Breast epithelium (tissue), 4 donors: ENCODE measurements around the gene NBEAL2. TPM values are rescaled to one million over a fixed set of nuclear protein-coding genes. Genes with fewer than 3 reads are reported as not detected.

ENCODE experiments used
- DNase-seq, 2 donors: peaks; one replicate each; pipeline ENCODE4 v3.0.0-alpha.2; 2019; ENCODE audit warnings: low spot score in 2 of 2
- H3K27ac ChIP-seq, 2 donors: fragments of 200-600 bp; sonication (generic) in 1 of 2; one replicate each; pipeline ENCODE4 v1.5.1; 2016 to 2019; ENCODE audit warnings: mild to moderate bottlenecking in 1 of 2
- H3K27me3 ChIP-seq, 2 donors: fragments of 200-600 bp; sonication (generic) in 1 of 2; one replicate each; pipeline versions ENCODE4 v1.5.1 to v1.6.0; 2017 to 2019; ENCODE audit warnings: control low read depth in 1 of 2, mild to moderate bottlenecking in 1 of 2
- H3K36me3 ChIP-seq: fragments of 200-600 bp; one replicate; pipeline ENCODE4 v1.5.1; 2019
- H3K4me1 ChIP-seq, 2 donors: fragments of 200-600 bp; sonication (generic); one replicate each; pipeline ENCODE4 v1.5.1; 2016 to 2019; ENCODE audit warnings: control low read depth in 1 of 2
- H3K4me3 ChIP-seq, 3 donors: fragments of 200-600 bp; sonication (generic); 1 replicate in 2 of 3; 2 replicates in 1 of 3; pipeline ENCODE4 v1.5.1; 2016 to 2019; ENCODE audit warnings: mild to moderate bottlenecking in 3 of 3, moderate library complexity in 2 of 3
- H3K9me3 ChIP-seq, 2 donors: fragments of 200-600 bp; sonication (generic) in 1 of 2; one replicate each; pipeline ENCODE4 v1.5.1; 2016 to 2019; ENCODE audit warnings: control low read depth in 1 of 2
- POLR2A ChIP-seq: fragments of 450-650 bp; IDR thresholded peaks from one replicate; pipeline ENCODE4 v1.6.1; 2016; ENCODE audit warnings: antibody characterized with exemption, mild to moderate bottlenecking, moderate library complexity
- POLR2AphosphoS5 ChIP-seq, 3 donors: sonication (generic); formaldehyde crosslinking; IDR thresholded peaks; one replicate each; pipeline ENCODE4 v1.6.1; 2017; ENCODE audit warnings: antibody characterized with exemption in 3 of 3
- intact Hi-C: fragments of 100-400 bp; cut with DNase I; formaldehyde crosslinking; loops from one replicate; pipeline ENCODE4 v1.15.1; 2023; ENCODE audit warnings: low total_unique reads
- total RNA-seq, 3 donors: library from RNA; depleted of rRNA; stranded (reverse); fragments of >200 nt; gene quantifications; one replicate each; pipeline ENCODE4 v1.1.0, GENCODE V29; 2016
- TF ChIP-seq, protein P1 (sequence below), 3 donors: fragments of 450-650 bp; IDR thresholded peaks; one replicate each; pipeline ENCODE4 v1.5.1; 2016 to 2017; ENCODE audit warnings: antibody characterized with exemption in 3 of 3, mild to moderate bottlenecking in 3 of 3, moderate library complexity in 3 of 3

The NBEAL2 gene
- total RNA-seq, 3 donors from 2014 or later = 16.8 to 58.3 (median 54.4) TPM

DNA sequence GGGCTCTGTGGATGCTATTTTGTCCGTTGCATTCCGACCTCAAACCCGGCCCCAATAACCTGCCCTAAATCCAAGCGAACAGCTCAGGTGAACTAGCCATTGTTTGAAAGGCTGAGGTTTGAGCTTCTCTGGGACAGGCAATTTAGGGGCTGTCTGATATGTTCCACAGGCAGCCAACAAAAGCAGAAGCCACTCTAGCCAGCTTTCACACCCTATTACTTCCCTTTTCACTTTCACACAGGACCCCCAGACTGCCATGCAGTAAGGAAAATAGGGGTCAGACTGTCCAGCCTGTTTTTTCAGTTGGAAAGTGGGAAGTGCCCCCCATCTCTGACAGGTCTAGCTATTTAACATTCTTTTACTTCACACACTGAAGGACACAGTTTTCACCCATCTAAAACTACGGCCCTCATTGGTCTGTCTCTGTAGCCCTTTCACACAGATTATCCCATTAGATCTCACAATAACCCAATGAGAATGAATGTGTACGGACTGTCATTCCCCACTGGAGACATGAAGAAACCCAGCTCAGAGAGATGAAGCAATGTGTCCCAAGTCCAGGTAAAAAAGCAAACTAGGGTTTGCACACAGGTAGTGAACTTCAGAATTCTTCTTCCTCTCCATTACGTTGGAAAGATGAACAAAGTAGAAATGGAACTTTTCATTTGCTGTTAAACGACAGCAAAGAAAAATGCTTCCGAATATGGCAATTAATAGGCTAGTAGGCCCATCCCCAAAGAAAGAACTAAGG is 4.9 kb upstream of the NBEAL2 start:
- Histone ChIP-seq H3K4me3 (peak overlapping the region in 1 of 3 donors; percentile 67), H3K9me3 (no peaks in the 10 kb centered on the region), H3K4me1 (peaks cover 8 to 14% of the 10 kb centered on the region in 2 donors), H3K27ac (peak overlapping the region in 1 of 2 donors; percentile 22), H3K27me3 (no peaks in the 10 kb centered on the region), H3K36me3 (no peaks in the 10 kb centered on the region)
- TF ChIP-seq, protein P1, sequence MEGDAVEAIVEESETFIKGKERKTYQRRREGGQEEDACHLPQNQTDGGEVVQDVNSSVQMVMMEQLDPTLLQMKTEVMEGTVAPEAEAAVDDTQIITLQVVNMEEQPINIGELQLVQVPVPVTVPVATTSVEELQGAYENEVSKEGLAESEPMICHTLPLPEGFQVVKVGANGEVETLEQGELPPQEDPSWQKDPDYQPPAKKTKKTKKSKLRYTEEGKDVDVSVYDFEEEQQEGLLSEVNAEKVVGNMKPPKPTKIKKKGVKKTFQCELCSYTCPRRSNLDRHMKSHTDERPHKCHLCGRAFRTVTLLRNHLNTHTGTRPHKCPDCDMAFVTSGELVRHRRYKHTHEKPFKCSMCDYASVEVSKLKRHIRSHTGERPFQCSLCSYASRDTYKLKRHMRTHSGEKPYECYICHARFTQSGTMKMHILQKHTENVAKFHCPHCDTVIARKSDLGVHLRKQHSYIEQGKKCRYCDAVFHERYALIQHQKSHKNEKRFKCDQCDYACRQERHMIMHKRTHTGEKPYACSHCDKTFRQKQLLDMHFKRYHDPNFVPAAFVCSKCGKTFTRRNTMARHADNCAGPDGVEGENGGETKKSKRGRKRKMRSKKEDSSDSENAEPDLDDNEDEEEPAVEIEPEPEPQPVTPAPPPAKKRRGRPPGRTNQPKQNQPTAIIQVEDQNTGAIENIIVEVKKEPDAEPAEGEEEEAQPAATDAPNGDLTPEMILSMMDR (IDR thresholded peaks at IDR 0.05) = no peak
- TF ChIP-seq POLR2AphosphoS5 (IDR thresholded peaks at IDR 0.05) = no peak
- no peak for TF ChIP-seq POLR2A
- no peak for DNase-seq
- intact Hi-C loops = no loop called here

DNA sequence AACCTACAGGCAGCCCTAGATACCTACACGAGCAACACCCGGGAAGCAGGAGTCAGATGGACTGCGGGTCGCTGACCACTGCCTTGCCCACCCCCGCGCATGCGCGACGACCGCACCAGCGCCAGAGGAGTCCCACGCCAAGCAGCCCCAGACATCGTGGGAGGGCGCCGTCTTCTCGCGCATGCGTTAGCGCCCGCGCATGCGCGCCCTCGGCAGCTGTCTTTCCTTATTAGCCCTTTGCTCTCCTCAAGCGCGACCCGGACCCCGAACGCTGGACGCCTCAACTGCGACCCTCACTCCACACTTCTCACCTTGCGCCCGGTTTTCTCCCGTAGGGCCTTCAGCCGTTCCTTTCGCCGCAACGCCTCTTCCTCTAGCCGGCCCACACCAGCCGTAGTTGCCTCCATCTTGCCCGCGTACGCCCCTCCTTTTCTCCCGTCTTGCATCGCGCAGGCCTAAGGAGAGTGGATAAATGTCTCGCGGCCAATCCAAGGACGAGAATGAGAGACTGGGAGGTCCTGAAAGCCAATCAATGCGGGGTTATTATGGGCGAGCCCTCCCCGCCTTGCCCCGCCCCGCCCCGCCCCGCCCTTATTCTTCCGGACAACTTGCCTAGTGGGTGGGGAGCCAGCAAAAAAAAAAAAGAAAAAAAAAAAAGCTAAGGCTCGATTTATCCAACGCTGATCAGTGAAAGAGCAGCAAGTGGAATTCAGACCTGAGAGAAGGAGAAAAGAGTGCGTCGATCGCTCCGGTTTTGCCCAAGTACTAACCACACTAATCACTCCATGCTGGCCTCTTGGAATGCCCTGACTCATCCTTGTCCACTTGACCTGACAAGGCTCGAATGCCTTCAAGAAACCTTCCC is 2.9 kb upstream of the NBEAL2 start, which contains the start of gene CCDC12:
Gene CCDC12 (minus strand): TSS at position 420 of the 865 bp plus-strand sequence. CDS start 13 bp downstream, at position 407.
- intact Hi-C loops = no loop called here
- no peaks in the 10 kb centered on the region for H3K9me3 ChIP-seq
- H3K27ac ChIP-seq = peak within 1 kb of the TSS; percentile 95
- H3K4me3 ChIP-seq = peak within 1 kb of the TSS; percentile 67 to 78 (median 77)
- peak; percentile 94 to 98 (median 95) for TF ChIP-seq POLR2AphosphoS5 (IDR thresholded peaks at IDR 0.05)
- TF ChIP-seq, protein P1 (IDR thresholded peaks at IDR 0.05) = peak in 2 of 3 donors; percentile 9 to 45
- TF ChIP-seq POLR2A = peak; percentile 91
- no peaks in the 10 kb centered on the region for H3K27me3 ChIP-seq
- DNase-seq = peak; percentile 91 to 98
- H3K36me3 ChIP-seq = no peaks in the 10 kb centered on the region
- H3K4me1 ChIP-seq = peaks cover 1 to 10% of the 10 kb centered on the region in 2 donors

DNA sequence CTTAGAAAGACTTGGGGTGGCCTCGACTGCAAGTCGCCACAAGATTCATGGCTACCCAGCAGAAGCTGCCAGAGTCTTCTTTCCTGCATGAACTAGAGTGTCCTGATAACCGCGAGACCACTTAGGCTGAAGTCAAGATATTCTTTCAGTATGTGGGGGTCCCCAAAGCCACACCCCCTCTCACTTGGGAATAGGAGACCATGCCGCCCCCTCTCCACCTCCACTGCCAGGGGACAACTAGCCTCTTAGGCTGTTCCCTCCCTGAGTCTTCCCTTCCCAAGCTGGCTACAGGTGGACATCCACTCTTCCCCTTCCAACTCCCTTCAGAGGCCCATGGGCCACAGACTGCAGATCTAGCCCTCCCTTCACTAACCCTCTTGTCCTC is 1.7 kb upstream of the NBEAL2 start:
- peak in 1 of 2 donors; percentile 49 for DNase-seq
- H3K4me3 ChIP-seq = no peak overlapping the region
- no peaks in the 10 kb centered on the region for H3K9me3 ChIP-seq
- TF ChIP-seq POLR2AphosphoS5 (IDR thresholded peaks at IDR 0.05) (no peak), POLR2A (no peak)
- TF ChIP-seq, protein P1 (IDR thresholded peaks at IDR 0.05) = no peak
- peak overlapping the region; percentile 89 to 95 for H3K27ac ChIP-seq
- intact Hi-C loops = loop anchor here (1.0 kb wide), 1 partner anchor 34 kb away; no protein-coding TSS in a partner anchor
- peaks cover 8 to 19% of the 10 kb centered on the region in 2 donors for H3K4me1 ChIP-seq
- H3K27me3 ChIP-seq = no peaks in the 10 kb centered on the region
- no peaks in the 10 kb centered on the region for H3K36me3 ChIP-seq

DNA sequence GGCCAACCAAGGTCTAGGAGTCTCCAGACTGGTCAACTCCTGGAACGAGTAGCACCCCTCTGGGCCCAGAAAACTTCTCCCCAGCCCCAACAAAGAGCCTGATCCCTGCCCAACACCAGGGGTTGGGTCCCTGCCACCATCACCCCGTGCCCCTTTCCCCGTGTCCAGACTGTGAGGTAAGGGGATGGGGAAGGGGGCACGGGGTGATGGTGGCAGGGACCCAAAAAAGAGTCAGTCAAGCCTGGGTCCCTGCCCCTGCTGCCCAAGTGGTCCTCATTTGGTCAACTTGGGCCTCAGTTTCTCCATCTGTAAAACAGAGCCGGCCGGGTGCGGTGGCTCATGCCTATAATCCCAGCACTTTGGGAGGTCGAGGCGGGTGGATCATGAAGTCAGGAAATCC is 1.1 kb upstream of the NBEAL2 start:
- TF ChIP-seq, protein P1 (IDR thresholded peaks at IDR 0.05) = no peak
- TF ChIP-seq POLR2AphosphoS5 (IDR thresholded peaks at IDR 0.05) = no peak
- no peak for TF ChIP-seq POLR2A
- intact Hi-C loops = loop anchor here (1.0 kb wide), 1 partner anchor 34 kb away; no protein-coding TSS in a partner anchor
- Histone ChIP-seq H3K27ac (peak overlapping the region; percentile 84 to 95), H3K27me3 (no peaks in the 10 kb centered on the region), H3K9me3 (no peaks in the 10 kb centered on the region), H3K36me3 (no peaks in the 10 kb centered on the region), H3K4me1 (peaks cover 8 to 19% of the 10 kb centered on the region in 2 donors), H3K4me3 (no peak overlapping the region)
- no peak for DNase-seq
